Suprapubic skin (tissue), 4 donors: ENCODE results near the gene TBC1D5. TPM values are rescaled to one million over a fixed set of nuclear protein-coding genes. Genes with fewer than 3 reads are reported as not detected.

ENCODE experiments used
- DNase-seq, 2 donors: peaks; one replicate each; pipeline ENCODE4 v3.0.0-alpha.2; 2019; ENCODE audit warnings: low spot score in 2 of 2
- H3K27ac ChIP-seq: fragments of 200-600 bp; sonication (generic); one replicate; pipeline ENCODE4 v1.5.1; 2019
- H3K27me3 ChIP-seq: fragments of 200-600 bp; sonication (generic); one replicate; pipeline ENCODE4 v1.5.1; 2019
- H3K36me3 ChIP-seq: fragments of 200-600 bp; sonication (generic); one replicate; pipeline ENCODE4 v1.5.1; 2019
- H3K4me1 ChIP-seq: fragments of 200-600 bp; sonication (generic); one replicate; pipeline ENCODE4 v1.5.1; 2019
- H3K4me3 ChIP-seq: fragments of 200-600 bp; sonication (generic); one replicate; pipeline ENCODE4 v1.5.1; 2019; ENCODE audit warnings: mild to moderate bottlenecking
- H3K9me3 ChIP-seq: fragments of 200-600 bp; sonication (generic); one replicate; pipeline ENCODE4 v1.5.1; 2019
- EP300 ChIP-seq: sonication (generic); formaldehyde crosslinking; IDR thresholded peaks from one replicate; pipeline ENCODE4 v1.6.1; 2017; ENCODE audit warnings: antibody characterized with exemption
- POLR2A ChIP-seq, 2 donors: fragments of 450-650 bp; IDR thresholded peaks; one replicate each; pipeline ENCODE4 v1.6.1; 2017; ENCODE audit warnings: antibody characterized with exemption in 2 of 2, mild to moderate bottlenecking in 2 of 2, moderate library complexity in 2 of 2
- POLR2AphosphoS5 ChIP-seq, 3 donors: sonication (generic); formaldehyde crosslinking; IDR thresholded peaks; one replicate each; pipeline ENCODE4 v1.6.1; 2017; ENCODE audit warnings: antibody characterized with exemption in 3 of 3
- WGBS: methylation state at CpG from one replicate; pipeline ENCODE4 v1.1.5; 2018; 5-methylcytosine and 5-hydroxymethylcytosine counted together
- total RNA-seq, 4 donors: library from RNA; depleted of rRNA; stranded (reverse); fragments of >200 nt; gene quantifications; one replicate each; pipeline ENCODE4 v1.1.0, GENCODE V29; 2016
- TF ChIP-seq, protein P1 (sequence below), 2 donors: fragments of 200-600 bp in 1 of 2; fragments of 450-650 bp in 1 of 2; sonication (generic) in 1 of 2; IDR thresholded peaks; one replicate each; pipeline ENCODE4 v1.5.1; 2016 to 2019; ENCODE audit warnings: antibody characterized with exemption in 2 of 2, mild to moderate bottlenecking in 1 of 2, moderate library complexity in 1 of 2

The TBC1D5 gene
- total RNA-seq, 4 donors from 2014 or later = 66.4 to 98.5 (median 79.9) TPM

- no peak overlapping the region for H3K4me3 ChIP-seq
- no peaks in the 10 kb centered on the region for H3K36me3 ChIP-seq
- H3K9me3 ChIP-seq = no peaks in the 10 kb centered on the region
- TF ChIP-seq POLR2A (IDR thresholded peaks at IDR 0.05) = no peak
- TF ChIP-seq, protein P1, sequence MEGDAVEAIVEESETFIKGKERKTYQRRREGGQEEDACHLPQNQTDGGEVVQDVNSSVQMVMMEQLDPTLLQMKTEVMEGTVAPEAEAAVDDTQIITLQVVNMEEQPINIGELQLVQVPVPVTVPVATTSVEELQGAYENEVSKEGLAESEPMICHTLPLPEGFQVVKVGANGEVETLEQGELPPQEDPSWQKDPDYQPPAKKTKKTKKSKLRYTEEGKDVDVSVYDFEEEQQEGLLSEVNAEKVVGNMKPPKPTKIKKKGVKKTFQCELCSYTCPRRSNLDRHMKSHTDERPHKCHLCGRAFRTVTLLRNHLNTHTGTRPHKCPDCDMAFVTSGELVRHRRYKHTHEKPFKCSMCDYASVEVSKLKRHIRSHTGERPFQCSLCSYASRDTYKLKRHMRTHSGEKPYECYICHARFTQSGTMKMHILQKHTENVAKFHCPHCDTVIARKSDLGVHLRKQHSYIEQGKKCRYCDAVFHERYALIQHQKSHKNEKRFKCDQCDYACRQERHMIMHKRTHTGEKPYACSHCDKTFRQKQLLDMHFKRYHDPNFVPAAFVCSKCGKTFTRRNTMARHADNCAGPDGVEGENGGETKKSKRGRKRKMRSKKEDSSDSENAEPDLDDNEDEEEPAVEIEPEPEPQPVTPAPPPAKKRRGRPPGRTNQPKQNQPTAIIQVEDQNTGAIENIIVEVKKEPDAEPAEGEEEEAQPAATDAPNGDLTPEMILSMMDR (IDR thresholded peaks at IDR 0.05) = no peak
- TF ChIP-seq POLR2AphosphoS5 (IDR thresholded peaks at IDR 0.05) = no peak
- TF ChIP-seq EP300 = no peak
- H3K4me1 ChIP-seq = no peaks in the 10 kb centered on the region
- no peak overlapping the region for H3K27ac ChIP-seq
- no peak for DNase-seq
- no peaks in the 10 kb centered on the region for H3K27me3 ChIP-seq
Observed at GRCh38 chr3:17634964-17635363, 107.5 kb downstream of the TBC1D5 start.

- 93% methylated on average over 2 of the region's 2 CpGs for WGBS
- no peak overlapping the region for H3K27ac ChIP-seq
Observed at GRCh38 chr3:17634201-17634600, 108.2 kb downstream of the TBC1D5 start.

GRCh38 chr3:17632401-17633100 lies 109.9 kb downstream of the TBC1D5 start:
- Histone ChIP-seq H3K36me3 (no peaks in the 10 kb centered on the region), H3K4me1 (no peaks in the 10 kb centered on the region), H3K9me3 (no peaks in the 10 kb centered on the region), H3K4me3 (no peak overlapping the region), H3K27ac (no peak overlapping the region), H3K27me3 (no peaks in the 10 kb centered on the region)
- TF ChIP-seq POLR2A (IDR thresholded peaks at IDR 0.05) = no peak
- no peak for TF ChIP-seq EP300
- TF ChIP-seq, protein P1 (IDR thresholded peaks at IDR 0.05) = no peak
- no peak for TF ChIP-seq POLR2AphosphoS5 (IDR thresholded peaks at IDR 0.05)
- 48% methylated on average over 3 of the region's 3 CpGs for WGBS
- DNase-seq = no peak

More at GRCh38 chr3:17634201-17634600, 108.2 kb downstream of the TBC1D5 start:
- no peaks in the 10 kb centered on the region for H3K9me3 ChIP-seq
- H3K27me3 ChIP-seq = no peaks in the 10 kb centered on the region
- H3K4me3 ChIP-seq = no peak overlapping the region
- H3K4me1 ChIP-seq = no peaks in the 10 kb centered on the region
- no peak for DNase-seq
- TF ChIP-seq, protein P1 (IDR thresholded peaks at IDR 0.05) = no peak
- TF ChIP-seq EP300 (no peak), POLR2AphosphoS5 (IDR thresholded peaks at IDR 0.05) (no peak), POLR2A (IDR thresholded peaks at IDR 0.05) (no peak)
- H3K36me3 ChIP-seq = no peaks in the 10 kb centered on the region

DNA sequence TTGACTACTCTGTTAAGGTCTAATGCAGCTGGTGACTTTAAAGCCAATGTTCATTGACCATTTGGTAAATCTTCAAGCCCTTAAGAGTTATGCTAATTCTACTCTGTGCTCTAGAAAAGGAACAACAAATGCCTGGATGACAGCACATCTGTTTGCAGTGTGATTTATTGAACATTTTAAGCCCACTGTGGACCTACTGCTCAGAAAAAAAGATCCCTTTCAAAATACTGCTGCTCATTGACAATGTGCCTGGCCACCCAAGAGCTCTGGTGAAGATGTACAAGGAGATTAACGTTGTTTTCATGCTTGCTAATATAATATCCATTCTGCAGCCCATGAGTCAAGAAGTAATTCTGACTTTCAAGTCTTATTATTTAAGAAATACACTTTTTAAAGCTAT lies 110.8 kb downstream of the TBC1D5 start:
- no peak for TF ChIP-seq EP300
- H3K4me3 ChIP-seq = no peak overlapping the region
- 52% methylated on average over 1 of the region's 1 CpG for WGBS

DNA sequence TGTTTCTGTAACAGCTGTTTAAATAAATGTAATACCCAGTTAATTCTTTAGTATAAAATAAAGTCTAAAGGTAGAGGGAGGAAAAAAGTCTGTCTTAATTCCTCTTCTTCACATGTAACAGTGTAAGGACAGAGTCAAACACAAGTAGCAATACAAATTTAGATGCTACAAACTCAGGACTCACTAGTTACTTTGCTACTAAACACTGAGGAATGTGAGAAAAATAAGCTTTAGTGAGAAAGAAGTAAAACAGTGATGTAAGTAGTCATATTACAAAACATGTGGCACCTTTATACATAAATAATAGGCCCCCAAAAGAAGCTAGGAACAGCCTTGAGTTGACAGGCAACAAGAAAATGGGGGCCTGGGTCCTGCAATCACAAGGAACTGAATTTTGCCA lies 113.0 kb downstream of the TBC1D5 start:
- H3K9me3 ChIP-seq = no peaks in the 10 kb centered on the region

More for the DNA sequence above, 110.8 kb downstream of the TBC1D5 start:
- H3K4me1 ChIP-seq = no peaks in the 10 kb centered on the region
- H3K27ac ChIP-seq = no peak overlapping the region
- no peaks in the 10 kb centered on the region for H3K36me3 ChIP-seq
- H3K27me3 ChIP-seq = no peaks in the 10 kb centered on the region
- DNase-seq = no peak
- H3K9me3 ChIP-seq = no peaks in the 10 kb centered on the region

More for the DNA sequence above, 113.0 kb downstream of the TBC1D5 start:
- no peak for DNase-seq
- Histone ChIP-seq H3K36me3 (no peaks in the 10 kb centered on the region), H3K27me3 (no peaks in the 10 kb centered on the region), H3K27ac (no peak overlapping the region), H3K4me1 (no peaks in the 10 kb centered on the region), H3K4me3 (no peak overlapping the region)
- TF ChIP-seq POLR2AphosphoS5 (IDR thresholded peaks at IDR 0.05) = no peak
- TF ChIP-seq POLR2A (IDR thresholded peaks at IDR 0.05) = no peak
- TF ChIP-seq, protein P1 (IDR thresholded peaks at IDR 0.05) = no peak
- TF ChIP-seq EP300 = no peak
